Parathyroid adenoma (tissue), 2 donors: Measurements from ENCODE around the gene FMNL2.

Experiments used
- H2AFZ ChIP-seq: fragments of 300-600 bp; sonication (generic); one replicate; pipeline ENCODE4 v1.7.0; 2017; ENCODE audit warnings: antibody characterized with exemption, mild to moderate bottlenecking
- H3K27ac ChIP-seq: fragments of 300-600 bp; sonication (generic); one replicate; pipeline ENCODE4 v1.7.0; 2017
- H3K27me3 ChIP-seq: fragments of 300-600 bp; sonication (generic); one replicate; pipeline ENCODE4 v1.7.0; 2017; ENCODE audit warnings: low read length; ENCODE audit not compliant: control insufficient read depth, insufficient read depth
- H3K36me3 ChIP-seq: fragments of 300-600 bp; sonication (generic); one replicate; pipeline ENCODE4 v1.7.0; 2017; ENCODE audit warnings: low read length; ENCODE audit not compliant: control insufficient read depth, insufficient read depth
- H3K4me1 ChIP-seq: fragments of 300-600 bp; sonication (generic); one replicate; pipeline ENCODE4 v1.7.0; 2017; ENCODE audit warnings: control low read depth
- H3K4me2 ChIP-seq: fragments of 300-600 bp; sonication (generic); one replicate; pipeline ENCODE4 v1.7.0; 2017; ENCODE audit warnings: low read length
- H3K4me3 ChIP-seq: fragments of 300-600 bp; sonication (generic); one replicate; pipeline ENCODE4 v1.7.0; 2017; ENCODE audit warnings: low read depth, low read length
- H3K79me2 ChIP-seq: fragments of 300-600 bp; sonication (generic); one replicate; pipeline ENCODE4 v1.7.0; 2017; ENCODE audit warnings: control low read depth
- H3K9ac ChIP-seq: fragments of 300-600 bp; sonication (generic); one replicate; pipeline ENCODE4 v1.7.0; 2017; ENCODE audit warnings: mild to moderate bottlenecking
- H3K9me3 ChIP-seq: fragments of 300-600 bp; sonication (generic); one replicate; pipeline ENCODE4 v1.7.0; 2017; ENCODE audit warnings: low read length; ENCODE audit not compliant: control insufficient read depth
- CTCF ChIP-seq: fragments of 300-600 bp; sonication (generic); IDR thresholded peaks from one replicate; pipeline ENCODE4 v1.7.0; 2017; ENCODE audit warnings: antibody characterized with exemption, mild to moderate bottlenecking
- donor health status: primary hyperparathyroidism.

FMNL2 gene

DNA sequence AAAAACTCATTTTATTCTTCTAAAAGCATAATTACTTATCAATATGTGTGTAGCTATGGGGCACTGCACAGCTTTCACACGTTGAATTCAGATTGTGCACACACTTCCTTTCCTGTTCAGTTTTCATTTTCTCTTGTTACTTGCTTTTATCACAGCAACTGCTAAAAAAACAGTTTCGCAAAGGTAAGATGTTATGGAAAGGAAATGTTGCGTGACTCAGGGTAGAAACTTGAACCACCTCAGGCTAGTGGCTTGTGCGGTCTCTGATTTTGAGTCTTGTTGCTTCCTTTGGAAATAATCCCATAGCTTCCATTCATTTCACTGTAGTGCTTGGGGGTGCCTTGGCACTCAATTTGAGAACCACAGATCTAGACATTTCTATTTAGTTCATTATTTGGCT lies 171.9 kb downstream of the FMNL2 start:
- H3K4me2 ChIP-seq = peak overlapping the region; percentile 26
- H3K36me3 ChIP-seq = no peaks in the 10 kb centered on the region
- no peak overlapping the region for H3K9ac ChIP-seq
- TF ChIP-seq CTCF = no peak
- no peak overlapping the region for H2AFZ ChIP-seq
- H3K4me1 ChIP-seq = peaks cover 8% of the 10 kb centered on the region
- no peak overlapping the region for H3K27ac ChIP-seq
- H3K27me3 ChIP-seq = no peaks in the 10 kb centered on the region
- H3K9me3 ChIP-seq = no peaks in the 10 kb centered on the region
- H3K79me2 ChIP-seq = peaks cover 12% of the 10 kb centered on the region
- H3K4me3 ChIP-seq = no peak overlapping the region

- H3K9me3 ChIP-seq = no peaks in the 10 kb centered on the region
- no peak for TF ChIP-seq CTCF
- no peak overlapping the region for H3K27ac ChIP-seq
Measured at GRCh38 chr2:152507907-152508306, 172.9 kb downstream of the FMNL2 start.

GRCh38 chr2:152508446-152508845 lies 173.5 kb downstream of the FMNL2 start:
- Histone ChIP-seq H3K4me3 (no peak overlapping the region), H3K9me3 (no peaks in the 10 kb centered on the region), H2AFZ (no peak overlapping the region), H3K4me1 (peaks cover 10% of the 10 kb centered on the region), H3K9ac (no peak overlapping the region), H3K27ac (no peak overlapping the region), H3K4me2 (no peak overlapping the region), H3K27me3 (no peaks in the 10 kb centered on the region), H3K36me3 (no peaks in the 10 kb centered on the region), H3K79me2 (peaks cover 2% of the 10 kb centered on the region)
- no peak for TF ChIP-seq CTCF

More at GRCh38 chr2:152507907-152508306, 172.9 kb downstream of the FMNL2 start:
- Histone ChIP-seq H3K27me3 (no peaks in the 10 kb centered on the region), H3K4me1 (peaks cover 10% of the 10 kb centered on the region), H3K9ac (no peak overlapping the region), H3K36me3 (no peaks in the 10 kb centered on the region), H2AFZ (no peak overlapping the region), H3K79me2 (peaks cover 4% of the 10 kb centered on the region), H3K4me3 (no peak overlapping the region), H3K4me2 (no peak overlapping the region)

DNA sequence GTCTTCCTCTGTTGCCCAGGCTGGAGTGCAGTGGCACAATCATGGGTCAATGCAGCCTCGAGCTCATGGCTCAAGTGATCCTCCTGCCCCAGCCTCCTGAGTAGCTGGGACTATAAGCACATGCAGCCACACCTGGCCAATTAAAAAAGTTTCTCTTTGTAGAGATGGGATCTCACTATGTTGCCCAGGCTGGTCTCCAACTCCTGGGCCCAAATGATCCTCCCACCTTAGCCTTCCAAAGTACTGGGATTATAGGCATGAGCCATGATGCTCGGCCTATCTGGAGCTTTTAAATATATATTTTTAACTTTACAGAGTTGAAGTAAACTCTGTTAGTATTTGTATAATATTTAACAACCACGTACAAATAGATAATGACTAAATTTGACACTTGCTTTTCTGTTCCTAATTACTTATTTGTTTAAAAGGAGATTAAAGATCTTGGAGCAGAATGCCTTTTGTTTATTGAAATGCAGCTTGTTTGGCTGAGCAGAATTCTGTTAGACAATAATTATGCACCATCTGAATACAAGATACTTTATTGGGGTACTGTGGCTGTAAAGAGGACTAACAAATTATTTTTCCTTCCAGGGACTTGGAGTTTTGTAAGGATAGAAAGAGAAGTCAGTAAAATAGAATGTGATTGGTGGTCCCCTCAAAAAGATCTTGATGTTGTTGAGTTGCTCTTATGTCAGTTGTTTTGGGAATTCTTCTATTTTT lies 175.0 kb downstream of the FMNL2 start:
- H3K4me3 ChIP-seq = no peak overlapping the region
- H3K36me3 ChIP-seq = no peaks in the 10 kb centered on the region
- no peaks in the 10 kb centered on the region for H3K79me2 ChIP-seq
- H3K27me3 ChIP-seq = no peaks in the 10 kb centered on the region
- no peak overlapping the region for H3K9ac ChIP-seq
- H3K4me1 ChIP-seq = peaks cover 10% of the 10 kb centered on the region
- no peak overlapping the region for H3K27ac ChIP-seq
- TF ChIP-seq CTCF = no peak
- H2AFZ ChIP-seq = no peak overlapping the region
- H3K4me2 ChIP-seq = no peak overlapping the region
- no peaks in the 10 kb centered on the region for H3K9me3 ChIP-seq

GRCh38 chr2:152510621-152511020 lies 175.6 kb downstream of the FMNL2 start:
- H3K4me1 ChIP-seq = peaks cover 10% of the 10 kb centered on the region
- no peak overlapping the region for H3K4me2 ChIP-seq
- H3K9ac ChIP-seq = no peak overlapping the region
- no peak overlapping the region for H3K27ac ChIP-seq
- no peak overlapping the region for H3K4me3 ChIP-seq
- H3K36me3 ChIP-seq = no peaks in the 10 kb centered on the region
- no peaks in the 10 kb centered on the region for H3K27me3 ChIP-seq
- no peaks in the 10 kb centered on the region for H3K9me3 ChIP-seq
- TF ChIP-seq CTCF = no peak
- no peak overlapping the region for H2AFZ ChIP-seq
- peaks cover 1% of the 10 kb centered on the region for H3K79me2 ChIP-seq
